Measurements from ENCODE around the gene TAF3. TPM values are rescaled to one million over a fixed set of nuclear protein-coding genes. Genes with fewer than 3 reads are reported as not detected.

TAF3 gene
- total RNA-seq, 1 donor from 2014 or later, result 8.5 TPM

DNA sequence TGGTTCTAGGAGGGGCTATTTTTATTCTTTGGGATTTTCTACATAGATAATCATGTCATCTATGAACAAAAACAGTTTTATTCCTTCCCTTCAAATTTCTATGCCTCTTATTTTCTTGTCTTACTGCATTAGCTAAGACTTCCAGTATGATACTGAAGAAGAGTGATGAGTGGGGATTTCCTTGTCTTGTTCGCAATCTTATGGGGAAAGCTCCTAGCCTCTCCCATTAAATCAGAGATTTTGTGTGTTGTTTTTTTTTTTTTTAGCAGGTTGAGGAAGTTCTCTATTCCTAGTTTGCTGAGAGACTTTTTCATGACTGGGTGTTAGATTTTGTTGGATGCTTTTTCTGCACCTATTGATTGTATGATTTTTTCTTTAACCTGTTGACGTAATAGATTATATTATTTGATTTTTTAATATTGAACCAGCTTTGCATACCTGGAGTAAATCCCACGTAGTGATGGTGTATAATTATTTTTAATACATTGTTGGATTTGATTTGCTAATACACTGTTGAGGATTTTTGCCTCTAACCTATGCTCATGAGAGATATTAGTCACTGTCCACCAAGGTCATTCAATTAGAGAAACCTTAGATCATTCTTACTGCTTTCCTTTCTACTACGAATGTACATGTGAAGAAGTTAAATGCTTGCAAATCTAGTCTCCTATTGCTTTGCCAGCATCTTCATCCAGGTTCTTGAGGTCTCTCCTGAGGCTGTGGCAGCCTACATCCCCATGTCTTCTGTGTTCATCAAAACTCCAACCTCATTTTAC, 23.9 kb upstream of the TAF3 start:
- TF ChIP-seq, protein P1, sequence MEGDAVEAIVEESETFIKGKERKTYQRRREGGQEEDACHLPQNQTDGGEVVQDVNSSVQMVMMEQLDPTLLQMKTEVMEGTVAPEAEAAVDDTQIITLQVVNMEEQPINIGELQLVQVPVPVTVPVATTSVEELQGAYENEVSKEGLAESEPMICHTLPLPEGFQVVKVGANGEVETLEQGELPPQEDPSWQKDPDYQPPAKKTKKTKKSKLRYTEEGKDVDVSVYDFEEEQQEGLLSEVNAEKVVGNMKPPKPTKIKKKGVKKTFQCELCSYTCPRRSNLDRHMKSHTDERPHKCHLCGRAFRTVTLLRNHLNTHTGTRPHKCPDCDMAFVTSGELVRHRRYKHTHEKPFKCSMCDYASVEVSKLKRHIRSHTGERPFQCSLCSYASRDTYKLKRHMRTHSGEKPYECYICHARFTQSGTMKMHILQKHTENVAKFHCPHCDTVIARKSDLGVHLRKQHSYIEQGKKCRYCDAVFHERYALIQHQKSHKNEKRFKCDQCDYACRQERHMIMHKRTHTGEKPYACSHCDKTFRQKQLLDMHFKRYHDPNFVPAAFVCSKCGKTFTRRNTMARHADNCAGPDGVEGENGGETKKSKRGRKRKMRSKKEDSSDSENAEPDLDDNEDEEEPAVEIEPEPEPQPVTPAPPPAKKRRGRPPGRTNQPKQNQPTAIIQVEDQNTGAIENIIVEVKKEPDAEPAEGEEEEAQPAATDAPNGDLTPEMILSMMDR (IDR thresholded peaks at IDR 0.05; ENCODE audit: unreplicated experiment), result no peak
- Mint-ChIP-seq H3K36me3 (peaks cover 38% of the 10 kb centered on the region), H3K4me3 (no peak overlapping the region), H3K4me1 (peaks cover 23% of the 10 kb centered on the region), H3K27me3 (ENCODE audit: low read depth) (no peaks in the 10 kb centered on the region), H3K9me3 (no peaks in the 10 kb centered on the region), H3K27ac (no peak overlapping the region)
- DNase-seq (ENCODE audit: low spot score in 2 of 2, unreplicated experiment in 2 of 2), result no peak

DNA sequence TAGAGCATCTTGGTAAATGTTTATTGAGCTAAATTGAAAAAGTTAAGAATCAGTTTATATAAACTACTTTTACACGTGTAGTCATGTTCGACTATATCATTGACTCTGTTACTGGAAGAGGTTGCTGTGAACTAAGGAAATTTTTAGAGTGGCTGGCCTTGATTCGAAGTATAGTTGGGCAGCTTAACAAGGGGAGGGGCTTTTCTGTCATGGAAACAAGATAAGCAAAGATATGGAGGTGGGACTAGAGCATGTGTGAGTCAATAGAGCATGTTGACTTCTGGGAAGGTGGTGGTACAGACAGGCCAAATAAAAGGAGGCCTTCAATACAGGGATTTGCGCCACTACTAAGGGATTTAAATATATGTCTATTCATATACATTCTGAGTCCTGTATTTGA, 22.7 kb upstream of the TAF3 start:
- no peaks in the 10 kb centered on the region for H3K27me3 Mint-ChIP-seq (ENCODE audit: low read depth)
- H3K36me3 Mint-ChIP-seq, result peaks cover 43% of the 10 kb centered on the region
- TF ChIP-seq, protein P1 (IDR thresholded peaks at IDR 0.05; ENCODE audit: unreplicated experiment), result no peak
- H3K4me1 Mint-ChIP-seq, result peaks cover 14% of the 10 kb centered on the region
- DNase-seq (ENCODE audit: low spot score in 2 of 2, unreplicated experiment in 2 of 2), result no peak
- H3K9me3 Mint-ChIP-seq, result no peaks in the 10 kb centered on the region
- H3K27ac Mint-ChIP-seq, result no peak overlapping the region
- no peak overlapping the region for H3K4me3 Mint-ChIP-seq

DNA sequence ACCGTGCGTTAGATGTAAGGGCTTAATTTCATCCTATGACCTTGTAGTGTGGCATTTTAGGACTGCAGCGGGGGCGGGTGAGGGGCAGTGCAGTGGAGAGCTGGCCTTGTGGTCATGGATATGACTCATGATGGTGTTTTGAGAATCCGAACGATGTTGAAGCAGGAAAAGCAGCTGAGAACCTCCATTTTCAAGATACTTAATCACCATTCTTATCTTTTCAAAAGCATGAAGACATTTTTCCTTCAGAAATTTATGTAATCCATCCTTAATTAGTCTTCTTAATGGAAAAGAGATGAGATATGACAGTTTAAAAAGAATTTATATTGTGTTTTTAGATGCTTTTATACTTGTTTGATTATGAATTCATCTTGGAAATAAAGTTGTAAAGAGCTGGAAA, 20.7 kb upstream of the TAF3 start:
- H3K27me3 Mint-ChIP-seq (ENCODE audit: low read depth), result no peaks in the 10 kb centered on the region
- H3K36me3 Mint-ChIP-seq, result peaks cover 46% of the 10 kb centered on the region
- H3K27ac Mint-ChIP-seq, result peak overlapping the region; percentile 47
- H3K4me1 Mint-ChIP-seq, result peaks cover 12% of the 10 kb centered on the region
- no peaks in the 10 kb centered on the region for H3K9me3 Mint-ChIP-seq
- no peak overlapping the region for H3K4me3 Mint-ChIP-seq
- no peak for DNase-seq (ENCODE audit: low spot score in 2 of 2, unreplicated experiment in 2 of 2)
- TF ChIP-seq, protein P1 (IDR thresholded peaks at IDR 0.05; ENCODE audit: unreplicated experiment), result no peak

DNA sequence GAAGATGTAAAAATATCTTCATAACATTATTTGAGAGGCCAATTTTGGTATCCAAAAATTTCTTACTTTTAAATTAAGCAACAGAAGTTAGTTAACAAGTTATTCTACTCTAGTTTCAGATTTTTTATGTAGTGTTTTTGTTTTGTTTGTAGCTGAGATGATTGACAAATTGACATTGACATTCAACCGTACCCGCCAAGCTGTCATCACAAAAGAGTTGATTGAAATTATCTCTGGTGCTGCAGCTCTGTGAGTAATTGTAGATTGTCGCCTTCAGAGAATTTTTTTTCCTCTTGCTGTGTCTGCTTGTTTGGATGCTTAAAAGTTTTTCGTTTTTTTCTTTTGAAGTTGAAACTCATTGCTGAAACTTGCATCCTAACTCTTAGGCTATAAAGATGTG, 15.7 kb upstream of the TAF3 start:
- Mint-ChIP-seq H3K4me1 (no peaks in the 10 kb centered on the region), H3K27ac (no peak overlapping the region), H3K27me3 (ENCODE audit: low read depth) (no peaks in the 10 kb centered on the region), H3K4me3 (no peak overlapping the region), H3K36me3 (peaks cover 44% of the 10 kb centered on the region), H3K9me3 (no peaks in the 10 kb centered on the region)
- DNase-seq (ENCODE audit: low spot score in 2 of 2, unreplicated experiment in 2 of 2), result no peak
- TF ChIP-seq, protein P1 (IDR thresholded peaks at IDR 0.05; ENCODE audit: unreplicated experiment), result no peak

DNA sequence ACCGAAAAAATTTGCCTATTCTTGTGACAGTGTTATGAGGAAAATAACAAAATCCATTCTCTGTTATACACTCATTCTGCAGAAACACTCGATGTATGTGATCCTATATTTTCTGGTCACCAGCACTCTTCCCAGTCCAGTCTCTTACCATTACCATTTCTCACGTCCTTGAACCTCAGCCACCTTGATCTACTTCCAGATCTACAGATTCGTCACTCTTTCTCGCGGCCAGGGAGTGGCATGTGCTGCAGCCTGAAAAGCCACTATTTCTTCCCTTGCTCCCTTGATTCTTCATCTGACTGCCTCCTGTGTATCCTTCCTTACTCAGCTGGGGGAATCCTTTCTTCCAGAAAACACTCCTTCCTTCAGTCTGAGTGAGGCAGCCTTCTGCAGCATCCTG, 14.1 kb upstream of the TAF3 start:
- H3K4me1 Mint-ChIP-seq, result no peaks in the 10 kb centered on the region
- H3K4me3 Mint-ChIP-seq, result no peak overlapping the region
- H3K27ac Mint-ChIP-seq, result no peak overlapping the region
- no peaks in the 10 kb centered on the region for H3K9me3 Mint-ChIP-seq
- TF ChIP-seq, protein P1 (IDR thresholded peaks at IDR 0.05; ENCODE audit: unreplicated experiment), result no peak
- H3K36me3 Mint-ChIP-seq, result peaks cover 44% of the 10 kb centered on the region
- DNase-seq (ENCODE audit: low spot score in 2 of 2, unreplicated experiment in 2 of 2), result no peak
- no peaks in the 10 kb centered on the region for H3K27me3 Mint-ChIP-seq (ENCODE audit: low read depth)

Measured in mesothelial cell of epicardium (in vitro differentiated cells).